ENCODE data around the gene TPI1. TPM values are rescaled to one million over a fixed set of nuclear protein-coding genes. Genes with fewer than 3 reads are reported as not detected.

TPI1 gene
- total RNA-seq, 2 donors from 2014 or later, result 287 to 322 TPM

- DNase-seq (ENCODE audit: low spot score), result peak; percentile 33
- H3K27me3 ChIP-seq (replicated peaks; ENCODE audit: insufficient read depth), result no peaks in the 10 kb centered on the region
- H3K36me3 ChIP-seq, result peaks cover 25% of the 10 kb centered on the region
- H3K4me1 ChIP-seq (ENCODE audit: control insufficient read depth in 1 of 2, low read depth in 2 of 2), result peaks cover 7 to 16% of the 10 kb centered on the region in 2 donors
- peak overlapping the region; percentile 92 for H3K4me3 ChIP-seq
- TF ChIP-seq CTCF (IDR thresholded peaks at IDR 0.05), result no peak
- H3K27ac ChIP-seq, result peak overlapping the region; percentile 69 to 90
- no peak for ATAC-seq (ENCODE audit: insufficient number of reproducible peaks, low FRiP score, low read depth)
- no peaks in the 10 kb centered on the region for H3K9me3 ChIP-seq
Measured at GRCh38 chr12:6852651-6853354, 14.5 kb upstream of the TPI1 start.

- H3K27ac ChIP-seq, result peak overlapping the region; percentile 69 to 90
- H3K4me3 ChIP-seq, result no peak overlapping the region
- no peak for TF ChIP-seq CTCF (IDR thresholded peaks at IDR 0.05)
- ATAC-seq (ENCODE audit: insufficient number of reproducible peaks, low FRiP score, low read depth) (no peak), DNase-seq (ENCODE audit: low spot score) (no peak)
- H3K4me1 ChIP-seq (ENCODE audit: control insufficient read depth in 1 of 2, low read depth in 2 of 2), result peaks cover 7 to 16% of the 10 kb centered on the region in 2 donors
- H3K9me3 ChIP-seq, result no peaks in the 10 kb centered on the region
- no peaks in the 10 kb centered on the region for H3K27me3 ChIP-seq (replicated peaks; ENCODE audit: insufficient read depth)
- peaks cover 33% of the 10 kb centered on the region for H3K36me3 ChIP-seq
Measured at GRCh38 chr12:6853626-6854025, 13.7 kb upstream of the TPI1 start.

- DNase-seq (ENCODE audit: low spot score) (no peak), ATAC-seq (ENCODE audit: insufficient number of reproducible peaks, low FRiP score, low read depth) (no peak)
- Histone ChIP-seq H3K36me3 (peaks cover 37% of the 10 kb centered on the region), H3K27me3 (replicated peaks; ENCODE audit: insufficient read depth) (no peaks in the 10 kb centered on the region), H3K27ac (peak overlapping the region; percentile 69 to 90), H3K9me3 (no peaks in the 10 kb centered on the region), H3K4me3 (no peak overlapping the region), H3K4me1 (ENCODE audit: control insufficient read depth in 1 of 2, low read depth in 2 of 2) (peaks cover 7 to 16% of the 10 kb centered on the region in 2 donors)
- no peak for TF ChIP-seq CTCF (IDR thresholded peaks at IDR 0.05)
Measured at GRCh38 chr12:6854036-6854435, 13.3 kb upstream of the TPI1 start.

- H3K4me1 ChIP-seq (ENCODE audit: control insufficient read depth in 1 of 2, low read depth in 2 of 2), result peaks cover 7 to 16% of the 10 kb centered on the region in 2 donors
- no peak for ATAC-seq (ENCODE audit: insufficient number of reproducible peaks, low FRiP score, low read depth)
- no peak overlapping the region for H3K4me3 ChIP-seq
- no peak for TF ChIP-seq CTCF (IDR thresholded peaks at IDR 0.05)
- no peaks in the 10 kb centered on the region for H3K9me3 ChIP-seq
- DNase-seq (ENCODE audit: low spot score), result no peak
- H3K27ac ChIP-seq, result peak overlapping the region in 1 of 2 donors; percentile 15
- H3K36me3 ChIP-seq, result peaks cover 50% of the 10 kb centered on the region
- no peaks in the 10 kb centered on the region for H3K27me3 ChIP-seq (replicated peaks; ENCODE audit: insufficient read depth)
Measured at GRCh38 chr12:6855322-6855721, 12.0 kb upstream of the TPI1 start.

GRCh38 chr12:6858799-6859198 is 8.5 kb upstream of the TPI1 start:
- Histone ChIP-seq H3K4me3 (no peak overlapping the region), H3K4me1 (ENCODE audit: control insufficient read depth in 1 of 2, low read depth in 2 of 2) (peaks cover 0 to 6% of the 10 kb centered on the region in 2 donors), H3K36me3 (peaks cover 83% of the 10 kb centered on the region), H3K9me3 (no peaks in the 10 kb centered on the region), H3K27me3 (replicated peaks; ENCODE audit: insufficient read depth) (no peaks in the 10 kb centered on the region), H3K27ac (no peak overlapping the region)
- DNase-seq (ENCODE audit: low spot score) (no peak), ATAC-seq (ENCODE audit: insufficient number of reproducible peaks, low FRiP score, low read depth) (no peak)
- no peak for TF ChIP-seq CTCF (IDR thresholded peaks at IDR 0.05)
